Endothelial cell of umbilical vein (primary cell): Measurements from ENCODE around the gene CNTN6. TPM values are rescaled to one million over a fixed set of nuclear protein-coding genes. Genes with fewer than 3 reads are reported as not detected.

Experiments used
- BruUV-seq: library from RNA; stranded (reverse); fragments of 400-500 nt; replicated peaks from 2 replicates; lab custom pipeline; 2021; lab: Mats Ljungman, UMichigan
- CTCF ChIA-PET: fragments of 300-600, 350-600 bp; sonication (Branson Sonifier 250); formaldehyde crosslinking; loops from one replicate; lab custom pipeline; 2021; ENCODE audit warnings: antibody characterized with exemption, inconsistent platforms; lab: Charles Lee
- POLR2A ChIA-PET: fragments of 300-600, 350-600 bp; sonication (Branson Sonifier 250); formaldehyde crosslinking; loops from one replicate; lab custom pipeline; 2021; ENCODE audit warnings: antibody characterized with exemption, inconsistent platforms; lab: Charles Lee
- DNase-seq: peaks from one replicate; pipeline ENCODE4 v3.0.0-alpha.2; 2011; ENCODE audit warnings: low read depth, low spot score
- FAIRE-seq: peaks from 2 replicates; lab custom pipeline; 2011; peaks lifted over from hg19 to GRCh38; lab: Jason Lieb, UNC
- H2AFZ ChIP-seq: 2 replicates; pipeline ENCODE4 v1.6.0; 2012; ENCODE audit warnings: low read depth, low read length, control low read depth, inconsistent platforms
- H3K27ac ChIP-seq: 2 replicates; pipeline ENCODE4 v1.5.1; 2011; ENCODE audit warnings: low read depth, mild to moderate bottlenecking, control low read depth, low read length, moderate library complexity; ENCODE audit not compliant: insufficient read depth
- H3K27me3 ChIP-seq, 2 experiments: 2 replicates each; pipeline versions ENCODE4 v1.6.0 to v1.6.1; 2011; ENCODE audit warnings: low read length in 2 of 2, mixed read lengths in 1 of 2; ENCODE audit not compliant: control insufficient read depth in 2 of 2, insufficient read depth in 2 of 2
- H3K36me3 ChIP-seq, 2 experiments: 2 replicates in 1 of 2; 3 replicates in 1 of 2; pipeline ENCODE4 v1.5.1; 2011; ENCODE audit warnings: low read length in 2 of 2, mild to moderate bottlenecking in 1 of 2, moderate library complexity in 1 of 2; ENCODE audit not compliant: control insufficient read depth in 2 of 2, insufficient read depth in 2 of 2; ENCODE audit errors: extremely low read depth in 1 of 2
- H3K4me1 ChIP-seq: 3 replicates; pipeline ENCODE4 v1.5.1; 2011; ENCODE audit warnings: mild to moderate bottlenecking, low read length; ENCODE audit not compliant: control insufficient read depth, insufficient read depth; ENCODE audit errors: extremely low read depth
- H3K4me2 ChIP-seq: 2 replicates; pipeline ENCODE4 v1.6.1; 2011; ENCODE audit warnings: low read length, control low read depth, mixed read lengths; ENCODE audit not compliant: insufficient read depth
- H3K4me3 ChIP-seq, 3 experiments: fragments of 200-600 bp in 1 of 3; sonication (generic), shearing (Covaris generic) in 1 of 3; replicated peaks in 1 of 3; 2 replicates each; pipeline ENCODE4 v1.5.1; 2011 to 2016; ENCODE audit warnings: control low read depth in 3 of 3, low read length in 3 of 3, mild to moderate bottlenecking in 2 of 3, inconsistent platforms in 1 of 3, low read depth in 1 of 3, moderate library complexity in 1 of 3; ENCODE audit not compliant: insufficient read depth in 1 of 3
- H3K79me2 ChIP-seq: 2 replicates; pipeline ENCODE4 v1.6.0; 2012; ENCODE audit warnings: low read length, inconsistent platforms; ENCODE audit not compliant: control insufficient read depth, insufficient read depth
- H3K9ac ChIP-seq: replicated peaks from 2 replicates; pipeline ENCODE3; 2011; ENCODE audit warnings: low read length, control low read depth; ENCODE audit not compliant: insufficient read depth; ENCODE audit errors: extremely low read depth
- H3K9me1 ChIP-seq: replicated peaks from 3 replicates; pipeline ENCODE4 v1.6.0; 2011; ENCODE audit warnings: mild to moderate bottlenecking, low read length; ENCODE audit not compliant: control insufficient read depth, insufficient read depth; ENCODE audit errors: extremely low read depth
- H3K9me3 ChIP-seq: replicated peaks from 2 replicates; pipeline ENCODE4 v1.5.1; 2012; ENCODE audit warnings: low read length, inconsistent platforms; ENCODE audit not compliant: control insufficient read depth, insufficient read depth
- H4K20me1 ChIP-seq: replicated peaks from 2 replicates; pipeline ENCODE3; 2011; ENCODE audit warnings: mild to moderate bottlenecking, low read length; ENCODE audit not compliant: control insufficient read depth, insufficient read depth; ENCODE audit errors: extremely low read depth
- EZH2 ChIP-seq: IDR thresholded peaks from 2 replicates; pipeline ENCODE4 v1.6.1; 2012; ENCODE audit warnings: borderline replicate concordance, low read depth, mild to moderate bottlenecking, moderate library complexity, low read length, inconsistent platforms; ENCODE audit not compliant: severe bottlenecking
- FOS ChIP-seq: IDR thresholded peaks from 2 replicates; pipeline ENCODE4 v1.6.1; 2011; ENCODE audit warnings: mild to moderate bottlenecking, low read length, moderate library complexity, borderline replicate concordance; ENCODE audit not compliant: insufficient read depth
- GATA2 ChIP-seq: IDR thresholded peaks from 2 replicates; pipeline ENCODE4 v1.7.0; 2011; ENCODE audit warnings: low read depth, mild to moderate bottlenecking, moderate library complexity, mixed read lengths, low read length; ENCODE audit not compliant: insufficient read length, insufficient read depth
- JUN ChIP-seq: IDR thresholded peaks from 2 replicates; pipeline ENCODE4 v1.6.1; 2011; ENCODE audit warnings: borderline replicate concordance, low read depth; ENCODE audit not compliant: insufficient read length, insufficient read depth
- MAX ChIP-seq: IDR thresholded peaks from 2 replicates; pipeline ENCODE4 v1.6.1; 2011; ENCODE audit not compliant: insufficient read depth, insufficient read length
- MYC ChIP-seq: IDR thresholded peaks from one replicate; pipeline ENCODE4 v1.6.1; 2011; ENCODE audit warnings: mild to moderate bottlenecking, low read depth, low read length
- POLR2A ChIP-seq: IDR thresholded peaks from 2 replicates; pipeline ENCODE4 v1.6.1; 2012; ENCODE audit warnings: low read depth, mild to moderate bottlenecking, control low read depth, low read length
- POLR2AphosphoS5 ChIP-seq: IDR thresholded peaks from 2 replicates; pipeline ENCODE4 v1.6.1; 2012; ENCODE audit warnings: low read depth, mild to moderate bottlenecking, control low read depth, low read length, moderate library complexity; ENCODE audit not compliant: insufficient read depth
- dilution Hi-C: fragments of 300-500 bp; cut with MboI; formaldehyde crosslinking; loops from one replicate; pipeline ENCODE4 v1.15.0; 2019; ENCODE audit warnings: low sequenced_read_pairs; ENCODE audit not compliant: extremely low pct_ligation_motif_present
- intact Hi-C: fragments of 100-400 bp; cut with micrococcal nuclease; formaldehyde crosslinking; loops from one replicate; pipeline ENCODE4 v1.10.0; 2022
- polyA plus RNA-seq, 4 experiments: library from polyadenylated mRNA; depleted of rRNA in 3 of 4; stranded (reverse) in 3 of 4; unstranded in 1 of 4; fragments of >200 nt; gene quantifications; 2 replicates each; pipeline versions ENCODE4 v1.2.1 to v1.2.3, GENCODE V29; 2011 to 2012; ENCODE audit warnings: missing spikeins in 1 of 4
- total RNA-seq: library from RNA; stranded (reverse); gene quantifications from 2 replicates; pipeline ENCODE4 v1.2.3, GENCODE V29; 2021
- TF ChIP-seq, protein P1 (sequence below), 2 donors: IDR thresholded peaks; 1 replicate in 1 of 2; 2 replicates in 1 of 2; pipeline ENCODE4 v1.5.1; 2011; ENCODE audit warnings: low read length in 2 of 2, mild to moderate bottlenecking in 2 of 2, moderate library complexity in 2 of 2, control low read depth in 1 of 2, inconsistent platforms in 1 of 2, low read depth in 1 of 2; ENCODE audit not compliant: insufficient read depth in 1 of 2; ENCODE audit errors: extremely low read depth in 1 of 2

CNTN6 gene
- total and polyA plus RNA-seq, 2 donors (not counting 3 experiments of a cell fraction or from before 2014, with no cell fraction given), result not detected

DNA sequence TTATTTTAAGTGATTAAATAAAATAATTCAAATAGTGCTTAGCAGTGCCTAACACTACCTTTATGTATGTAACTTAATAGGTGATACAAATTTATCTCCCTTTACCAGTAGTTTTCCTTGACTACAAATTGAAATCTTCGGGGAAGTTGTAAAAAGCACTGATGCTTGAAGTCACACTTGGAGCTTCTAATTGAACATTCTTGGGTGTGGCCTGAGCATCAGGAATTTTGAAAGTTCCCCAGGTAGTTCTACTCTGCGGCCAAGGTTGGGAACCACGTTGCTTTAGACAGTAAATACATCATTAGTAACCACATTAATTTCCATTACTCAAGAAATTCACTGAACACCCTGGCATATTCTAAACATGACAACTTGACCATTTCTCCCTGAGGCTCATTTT is 351.4 kb downstream of the CNTN6 start:
- BruUV-seq, result no TSS peak
- Histone ChIP-seq H3K9ac (no peak overlapping the region), H2AFZ (no peak overlapping the region), H3K4me2 (no peak overlapping the region), H3K27ac (no peak overlapping the region), H3K27me3 (no peaks in the 10 kb centered on the region), H3K36me3 (no peaks in the 10 kb centered on the region), H3K9me3 (no peaks in the 10 kb centered on the region), H3K79me2 (no peaks in the 10 kb centered on the region), H3K4me1 (no peaks in the 10 kb centered on the region), H3K9me1 (no peaks in the 10 kb centered on the region), H3K4me3 (no peak overlapping the region), H4K20me1 (no peaks in the 10 kb centered on the region)
- ChIA-PET POLR2A (no interaction called here), CTCF (no interaction called here)
- dilution Hi-C loops (no loop called here), intact Hi-C loops (no loop called here)
- TF ChIP-seq MYC (no peak), POLR2AphosphoS5 (no peak), FOS (no peak), JUN (no peak), EZH2 (no peak), MAX (no peak), POLR2A (no peak), GATA2 (no peak)
- TF ChIP-seq, protein P1, sequence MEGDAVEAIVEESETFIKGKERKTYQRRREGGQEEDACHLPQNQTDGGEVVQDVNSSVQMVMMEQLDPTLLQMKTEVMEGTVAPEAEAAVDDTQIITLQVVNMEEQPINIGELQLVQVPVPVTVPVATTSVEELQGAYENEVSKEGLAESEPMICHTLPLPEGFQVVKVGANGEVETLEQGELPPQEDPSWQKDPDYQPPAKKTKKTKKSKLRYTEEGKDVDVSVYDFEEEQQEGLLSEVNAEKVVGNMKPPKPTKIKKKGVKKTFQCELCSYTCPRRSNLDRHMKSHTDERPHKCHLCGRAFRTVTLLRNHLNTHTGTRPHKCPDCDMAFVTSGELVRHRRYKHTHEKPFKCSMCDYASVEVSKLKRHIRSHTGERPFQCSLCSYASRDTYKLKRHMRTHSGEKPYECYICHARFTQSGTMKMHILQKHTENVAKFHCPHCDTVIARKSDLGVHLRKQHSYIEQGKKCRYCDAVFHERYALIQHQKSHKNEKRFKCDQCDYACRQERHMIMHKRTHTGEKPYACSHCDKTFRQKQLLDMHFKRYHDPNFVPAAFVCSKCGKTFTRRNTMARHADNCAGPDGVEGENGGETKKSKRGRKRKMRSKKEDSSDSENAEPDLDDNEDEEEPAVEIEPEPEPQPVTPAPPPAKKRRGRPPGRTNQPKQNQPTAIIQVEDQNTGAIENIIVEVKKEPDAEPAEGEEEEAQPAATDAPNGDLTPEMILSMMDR (IDR thresholded peaks at IDR 0.05; ENCODE audit: extremely low read depth in 1 of 2, insufficient read depth in 1 of 2, low read depth in 1 of 2, low read length in 2 of 2), result no peak
- FAIRE-seq (no peak), DNase-seq (no peak)
